OCI-LY7 (cell line): Measurements from ENCODE around the gene ANKFY1. TPM values are rescaled to one million over a fixed set of nuclear protein-coding genes. Genes with fewer than 3 reads are reported as not detected.

Experiments
- BruUV-seq: library from RNA; stranded (reverse); fragments of 400-500 nt; replicated peaks from 2 replicates; lab custom pipeline; 2021; lab: Mats Ljungman, UMichigan
- CTCF ChIA-PET: fragments of 300-600 bp; sonication (Branson Sonifier 250); formaldehyde crosslinking; loops from one replicate; lab custom pipeline; 2022; ENCODE audit warnings: antibody characterized with exemption; ENCODE audit not compliant: unreplicated experiment; lab: Charles Lee
- POLR2A ChIA-PET: fragments of 300-600 bp; sonication (Branson Sonifier 250); formaldehyde crosslinking; loops from one replicate; lab custom pipeline; 2022; ENCODE audit warnings: antibody characterized with exemption; lab: Charles Lee
- DNase-seq: peaks from one replicate; pipeline ENCODE4 v3.0.0-alpha.2; 2015; ENCODE audit warnings: low spot score
- H2AFZ ChIP-seq: fragments of 200-600 bp; sonication (generic), shearing (Covaris generic); 2 replicates; pipeline ENCODE4 v1.6.1; 2014; ENCODE audit warnings: mild to moderate bottlenecking, antibody characterized with exemption, low read length, moderate library complexity
- H3K27ac ChIP-seq: fragments of 200-600 bp; sonication (generic); 2 replicates; pipeline ENCODE4 v1.5.1; 2014; ENCODE audit warnings: mixed run types, low read depth, mild to moderate bottlenecking, moderate library complexity, low read length, inconsistent platforms; ENCODE audit not compliant: poor library complexity, severe bottlenecking
- H3K36me3 ChIP-seq: fragments of 200-600 bp; sonication (generic); 2 replicates; pipeline ENCODE4 v1.6.1; 2014; ENCODE audit warnings: mild to moderate bottlenecking, antibody characterized with exemption, low read length, moderate library complexity, mixed read lengths; ENCODE audit not compliant: insufficient read depth
- H3K4me1 ChIP-seq: fragments of 200-600 bp; sonication (generic); 2 replicates; pipeline ENCODE4 v1.5.1; 2014; ENCODE audit warnings: mild to moderate bottlenecking, low read length; ENCODE audit not compliant: insufficient read depth, poor library complexity, severe bottlenecking
- H3K4me2 ChIP-seq: fragments of 200-600 bp; sonication (generic); 2 replicates; pipeline ENCODE4 v1.6.1; 2014; ENCODE audit warnings: mild to moderate bottlenecking, low read length
- H3K4me3 ChIP-seq: fragments of 200-600 bp; sonication (generic); 2 replicates; pipeline ENCODE4 v1.5.1; 2014; ENCODE audit warnings: mild to moderate bottlenecking, low read depth, low read length; ENCODE audit not compliant: poor library complexity, severe bottlenecking
- H3K79me2 ChIP-seq: fragments of 200-600 bp; sonication (generic); 2 replicates; pipeline ENCODE4 v1.6.1; 2016; ENCODE audit warnings: low read depth, mild to moderate bottlenecking, low read length, moderate library complexity, mixed read lengths; ENCODE audit not compliant: insufficient read depth
- H3K9me2 ChIP-seq: fragments of 200-600 bp; sonication (generic); 2 replicates; pipeline ENCODE4 v1.6.1; 2016; ENCODE audit warnings: mild to moderate bottlenecking, low read length, mixed read lengths; ENCODE audit not compliant: insufficient read depth
- H3K9me3 ChIP-seq: fragments of 200-600 bp; sonication (generic); 2 replicates; pipeline ENCODE4 v1.6.1; 2014; ENCODE audit warnings: mild to moderate bottlenecking, mixed run types, low read length, mixed read lengths
- H4K20me1 ChIP-seq: fragments of 200-600 bp; sonication (generic); 2 replicates; pipeline ENCODE4 v1.6.1; 2014; ENCODE audit warnings: mild to moderate bottlenecking, antibody characterized with exemption, low read length, moderate library complexity, mixed read lengths; ENCODE audit not compliant: insufficient read depth
- CTCF ChIP-seq: fragments of 200-600 bp; sonication (generic); conservative IDR thresholded peaks from 2 replicates; pipeline ENCODE4 v1.5.1; 2014; ENCODE audit warnings: mild to moderate bottlenecking, antibody characterized with exemption, low read length, moderate library complexity, mixed read lengths
- EZH2phosphoT487 ChIP-seq: fragments of 200-600 bp; sonication (generic); IDR thresholded peaks from 2 replicates; pipeline ENCODE4 v1.6.1; 2018; ENCODE audit warnings: low read depth, borderline replicate concordance, mild to moderate bottlenecking, mixed run types, antibody characterized with exemption, low read length, moderate library complexity, mixed read lengths
- intact Hi-C: fragments of 100-400 bp; cut with micrococcal nuclease; formaldehyde crosslinking; loops from one replicate; pipeline ENCODE4 v1.10.0; 2022; ENCODE audit not compliant: unreplicated experiment
- total RNA-seq, 2 experiments: library from RNA; depleted of rRNA in 1 of 2; stranded (reverse); fragments of >200 nt in 1 of 2; shearing (Covaris generic) in 1 of 2; gene quantifications; 2 replicates each; pipeline ENCODE4 v1.2.3, GENCODE V29; 2014 to 2022

Gene ANKFY1
- total RNA-seq, 2 experiments from 2014 or later: 25.9 to 56.7 TPM

GRCh38 chr17:4135489-4135888, 128.3 kb downstream of the ANKFY1 start:
- Histone ChIP-seq H3K36me3 (peaks cover 30% of the 10 kb centered on the region), H3K9me2 (no peaks in the 10 kb centered on the region), H3K79me2 (peaks cover 45% of the 10 kb centered on the region), H4K20me1 (peaks cover 9% of the 10 kb centered on the region; the same call in 1 of the 2 replicates), H3K27ac (no peak overlapping the region), H2AFZ (no peak overlapping the region), H3K4me3 (no peak overlapping the region), H3K4me2 (no peak overlapping the region), H3K4me1 (peaks cover 3% of the 10 kb centered on the region), H3K9me3 (no peaks in the 10 kb centered on the region)
- POLR2A ChIA-PET: interaction anchor here (1.1 kb wide), 1 partner anchor 9 kb away, joined by 4 read pairs; no protein-coding TSS in a partner anchor
- no peak for DNase-seq
- TF ChIP-seq EZH2phosphoT487 (no peak), CTCF (no peak)
- intact Hi-C loops: no loop called here
- BruUV-seq: no TSS peak
- CTCF ChIA-PET: no interaction called here

- H3K27ac ChIP-seq: no peak overlapping the region
- TF ChIP-seq CTCF: no peak
- TF ChIP-seq EZH2phosphoT487: no peak
- no peak overlapping the region for H3K4me2 ChIP-seq
- H3K36me3 ChIP-seq: peaks cover 28% of the 10 kb centered on the region
- POLR2A ChIA-PET: interaction anchor here (0.9 to 1.1 kb wide), 2 partner anchors 9 to 18 kb away, joined by 3 to 4 read pairs; no protein-coding TSS in a partner anchor
- no peak overlapping the region for H3K4me3 ChIP-seq
- H2AFZ ChIP-seq: no peak overlapping the region
- BruUV-seq: no TSS peak
- DNase-seq: no peak
- peaks cover 3% of the 10 kb centered on the region for H3K4me1 ChIP-seq
- intact Hi-C loops: no loop called here
- CTCF ChIA-PET: no interaction called here
- peaks cover 9% of the 10 kb centered on the region; the same call in 1 of the 2 replicates for H4K20me1 ChIP-seq
- H3K79me2 ChIP-seq: peaks cover 40% of the 10 kb centered on the region
- H3K9me3 ChIP-seq: no peaks in the 10 kb centered on the region
- no peaks in the 10 kb centered on the region for H3K9me2 ChIP-seq
Observed at GRCh38 chr17:4134721-4135120, 129.1 kb downstream of the ANKFY1 start.

- ChIA-PET CTCF (no interaction called here), POLR2A (interaction anchor here (0.6 kb wide), 1 partner anchor 210 kb away, joined by 3 read pairs; no protein-coding TSS in a partner anchor)
- TF ChIP-seq CTCF (no peak), EZH2phosphoT487 (no peak)
- BruUV-seq: no TSS peak
- Histone ChIP-seq H3K9me2 (no peaks in the 10 kb centered on the region), H3K27ac (no peak overlapping the region), H3K4me3 (no peak overlapping the region), H3K9me3 (no peaks in the 10 kb centered on the region), H3K4me1 (peaks cover 14% of the 10 kb centered on the region), H3K79me2 (peaks cover 31% of the 10 kb centered on the region), H3K4me2 (no peak overlapping the region), H4K20me1 (no peaks in the 10 kb centered on the region), H2AFZ (no peak overlapping the region), H3K36me3 (peaks cover 25% of the 10 kb centered on the region)
- DNase-seq: no peak
- intact Hi-C loops: no loop called here
Observed at GRCh38 chr17:4130715-4131114, 133.1 kb downstream of the ANKFY1 start.
